ENCODE results near the gene BSN. TPM values are rescaled to one million over a fixed set of nuclear protein-coding genes. Genes with fewer than 3 reads are reported as not detected.

Gene BSN
- total RNA-seq, 4 donors from 2014 or later, result 0.44 to 1.8 (median 0.92) TPM

GRCh38 chr3:49512781-49513355 lies 41.4 kb upstream of the BSN start:
- Histone ChIP-seq H3K9me3 (no peaks in the 10 kb centered on the region), H3K4me1 (peaks cover 0 to 49% (median 0%) of the 10 kb centered on the region in 4 donors), H3K4me3 (no peak overlapping the region), H3K27me3 (no peaks in the 10 kb centered on the region), H3K27ac (peak overlapping the region in 1 of 4 donors; percentile 55), H3K36me3 (peaks cover 0 to 54% (median 0%) of the 10 kb centered on the region in 3 donors)
- TF ChIP-seq CTCF (IDR thresholded peaks at IDR 0.05) (no peak), POLR2A (IDR thresholded peaks at IDR 0.05) (no peak), EP300 (IDR thresholded peaks at IDR 0.05) (no peak)
- 95 to 100% methylated on average over 1 of the region's 1 CpG for WGBS, 2 donors
- no peak for DNase-seq (ENCODE audit: low spot score in 2 of 2)

GRCh38 chr3:49513494-49514124 lies 40.7 kb upstream of the BSN start:
- no peak for DNase-seq (ENCODE audit: low spot score in 2 of 2)
- Histone ChIP-seq H3K27ac (peak overlapping the region in 2 of 4 donors; percentile 55 to 63), H3K4me1 (peaks cover 0 to 50% (median 3%) of the 10 kb centered on the region in 4 donors), H3K36me3 (peaks cover 0 to 54% (median 0%) of the 10 kb centered on the region in 3 donors), H3K27me3 (no peaks in the 10 kb centered on the region), H3K4me3 (no peak overlapping the region), H3K9me3 (no peaks in the 10 kb centered on the region)
- WGBS, 2 donors, result 50 to 57% methylated on average over 4 of the region's 4 CpGs
- TF ChIP-seq EP300 (IDR thresholded peaks at IDR 0.05) (no peak), CTCF (IDR thresholded peaks at IDR 0.05) (no peak), POLR2A (IDR thresholded peaks at IDR 0.05) (no peak)

- H3K4me1 ChIP-seq, result peaks cover 0 to 88% (median 28%) of the 10 kb centered on the region in 4 donors
- no peak for DNase-seq (ENCODE audit: low spot score in 2 of 2)
- TF ChIP-seq POLR2A (IDR thresholded peaks at IDR 0.05) (no peak), CTCF (IDR thresholded peaks at IDR 0.05) (no peak), EP300 (IDR thresholded peaks at IDR 0.05) (no peak)
- H3K4me3 ChIP-seq, result no peak overlapping the region
- H3K9me3 ChIP-seq, result no peaks in the 10 kb centered on the region
- peaks cover 0 to 26% (median 0%) of the 10 kb centered on the region in 3 donors for H3K36me3 ChIP-seq
- peak overlapping the region in 2 of 4 donors; percentile 76 to 86 for H3K27ac ChIP-seq
- H3K27me3 ChIP-seq, result no peaks in the 10 kb centered on the region
- WGBS, 2 donors, result 83 to 85% methylated on average over 3 of the region's 3 CpGs
These were observed 36.3 kb upstream of the BSN start for GRCh38 chr3:49518016-49518415.

GRCh38 chr3:49518441-49518840 lies 35.8 kb upstream of the BSN start:
- Histone ChIP-seq H3K27ac (peak overlapping the region in 3 of 4 donors; percentile 45 to 86 (median 76)), H3K9me3 (no peaks in the 10 kb centered on the region), H3K4me3 (no peak overlapping the region), H3K27me3 (no peaks in the 10 kb centered on the region), H3K36me3 (peaks cover 0 to 21% (median 0%) of the 10 kb centered on the region in 3 donors), H3K4me1 (peaks cover 0 to 91% (median 31%) of the 10 kb centered on the region in 4 donors)
- TF ChIP-seq CTCF (IDR thresholded peaks at IDR 0.05) (no peak), POLR2A (IDR thresholded peaks at IDR 0.05) (no peak), EP300 (IDR thresholded peaks at IDR 0.05) (no peak)
- DNase-seq (ENCODE audit: low spot score in 2 of 2), result no peak
- WGBS, 2 donors, result 77 to 87% methylated on average over 5 of the region's 5 CpGs

- Histone ChIP-seq H3K4me1 (peaks cover 0 to 91% (median 35%) of the 10 kb centered on the region in 4 donors), H3K36me3 (peaks cover 0 to 18% (median 0%) of the 10 kb centered on the region in 3 donors), H3K9me3 (no peaks in the 10 kb centered on the region), H3K4me3 (no peak overlapping the region), H3K27me3 (no peaks in the 10 kb centered on the region), H3K27ac (peak overlapping the region in 3 of 4 donors; percentile 55 to 86 (median 76))
- TF ChIP-seq POLR2A (IDR thresholded peaks at IDR 0.05), result no peak
- peak in 1 of 2 donors; percentile 56 for TF ChIP-seq EP300 (IDR thresholded peaks at IDR 0.05)
- no peak for TF ChIP-seq CTCF (IDR thresholded peaks at IDR 0.05)
- DNase-seq (ENCODE audit: low spot score in 2 of 2), result no peak
- WGBS, 2 donors, result 50 to 59% methylated on average over 6 of the region's 6 CpGs
These were observed 35.0 kb upstream of the BSN start for GRCh38 chr3:49519296-49519695.
